Body of pancreas (tissue), 4 donors: Measurements from ENCODE around the gene MARVELD2. TPM values are rescaled to one million over a fixed set of nuclear protein-coding genes. Genes with fewer than 3 reads are reported as not detected.
"Not testable (repeated sequence)": the region's sequence is repeated elsewhere in the genome, so short reads cannot be mapped to it uniquely, and the experiment has no call there.

ENCODE experiments used
- ATAC-seq: fragments of 150-250 bp; one replicate; pipeline ENCODE4 v1.9.1; 2016
- DNase-seq, 4 donors: peaks; one replicate each; pipeline ENCODE4 v3.0.0-alpha.2; 2019
- H3K27ac ChIP-seq, 4 donors: fragments of 200-600 bp; sonication (generic); 1 replicate in 3 of 4; 2 replicates in 1 of 4; pipeline versions ENCODE4 v1.5.1 to v1.6.1; 2016 to 2019; ENCODE audit warnings: mild to moderate bottlenecking in 1 of 4, mixed read lengths in 1 of 4, moderate library complexity in 1 of 4
- H3K27me3 ChIP-seq, 2 donors: fragments of 200-600 bp; sonication (generic); one replicate each; pipeline ENCODE4 v1.6.0; 2016; ENCODE audit warnings: mild to moderate bottlenecking in 1 of 2
- H3K36me3 ChIP-seq, 2 donors: fragments of 200-600 bp; sonication (generic); replicated peaks in 1 of 2; 2 replicates each; pipeline ENCODE4 v1.5.1; 2016; ENCODE audit warnings: low read depth in 2 of 2; ENCODE audit not compliant: insufficient read depth in 1 of 2
- H3K4me1 ChIP-seq: fragments of 200-600 bp; sonication (generic); one replicate; pipeline ENCODE4 v1.6.0; 2016
- H3K4me3 ChIP-seq, 2 donors: fragments of 200-600 bp; sonication (generic); 1 replicate in 1 of 2; 2 replicates in 1 of 2; pipeline ENCODE4 v1.5.1; 2016 to 2019
- H3K9me3 ChIP-seq, 3 donors: fragments of 200-600 bp; sonication (generic); 1 replicate in 2 of 3; 2 replicates in 1 of 3; pipeline ENCODE4 v1.5.1; 2016
- POLR2A ChIP-seq, 3 donors: fragments of 450-650 bp; IDR thresholded peaks; one replicate each; pipeline ENCODE4 v1.6.1; 2016; ENCODE audit warnings: antibody characterized with exemption in 3 of 3, mild to moderate bottlenecking in 2 of 3
- WGBS, 2 donors: methylation state at CpG; one replicate each; pipeline ENCODE4 v1.1.5; 2017; 5-methylcytosine and 5-hydroxymethylcytosine counted together
- intact Hi-C: fragments of 100-400 bp; cut with DNase I; formaldehyde crosslinking; loops from one replicate; pipeline ENCODE4 v1.15.1; 2023
- total RNA-seq, 2 donors: library from RNA; depleted of rRNA; stranded (reverse); fragments of >200 nt; gene quantifications; one replicate each; pipeline ENCODE4 v1.1.0, GENCODE V29; 2016
- TF ChIP-seq, protein P1 (sequence below), 7 experiments: fragments of 450-650 bp in 4 of 7; fragments of 200-600 bp in 3 of 7; sonication (generic) in 3 of 7; IDR thresholded peaks; one replicate each; pipeline ENCODE4 v1.5.1; 2016 to 2019; ENCODE audit warnings: antibody characterized with exemption in 7 of 7

MARVELD2 gene
- total RNA-seq, 2 donors from 2014 or later = 15.5 to 19.7 TPM

DNA sequence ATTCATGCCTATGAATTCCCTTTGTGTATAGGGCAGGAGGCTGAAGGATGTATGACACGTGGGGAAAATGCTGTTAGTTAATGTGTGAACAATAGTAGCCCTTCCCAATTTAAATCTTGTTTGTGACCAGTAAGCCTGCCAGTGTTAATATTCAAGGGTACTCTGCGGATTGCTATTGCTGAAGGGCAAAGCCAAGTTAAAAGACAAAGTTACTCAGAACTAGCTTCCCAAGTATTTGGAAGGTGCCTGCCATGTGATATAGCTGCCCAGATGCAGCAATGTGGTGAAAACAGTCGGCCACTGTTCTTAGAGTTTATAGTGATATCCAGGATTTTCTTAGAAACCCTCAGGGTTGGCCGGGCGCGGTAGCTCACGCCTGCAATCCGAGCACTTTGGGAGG, 34.6 kb downstream of the MARVELD2 start:
- Histone ChIP-seq H3K4me3 (no peak overlapping the region), H3K27me3 (no peaks in the 10 kb centered on the region), H3K4me1 (peaks cover 37% of the 10 kb centered on the region), H3K36me3 (no peaks in the 10 kb centered on the region), H3K27ac (peak overlapping the region in 2 of 4 donors; percentile 16 to 88), H3K9me3 (no peaks in the 10 kb centered on the region)
- no peak for TF ChIP-seq POLR2A (IDR thresholded peaks at IDR 0.05)
- TF ChIP-seq, protein P1, sequence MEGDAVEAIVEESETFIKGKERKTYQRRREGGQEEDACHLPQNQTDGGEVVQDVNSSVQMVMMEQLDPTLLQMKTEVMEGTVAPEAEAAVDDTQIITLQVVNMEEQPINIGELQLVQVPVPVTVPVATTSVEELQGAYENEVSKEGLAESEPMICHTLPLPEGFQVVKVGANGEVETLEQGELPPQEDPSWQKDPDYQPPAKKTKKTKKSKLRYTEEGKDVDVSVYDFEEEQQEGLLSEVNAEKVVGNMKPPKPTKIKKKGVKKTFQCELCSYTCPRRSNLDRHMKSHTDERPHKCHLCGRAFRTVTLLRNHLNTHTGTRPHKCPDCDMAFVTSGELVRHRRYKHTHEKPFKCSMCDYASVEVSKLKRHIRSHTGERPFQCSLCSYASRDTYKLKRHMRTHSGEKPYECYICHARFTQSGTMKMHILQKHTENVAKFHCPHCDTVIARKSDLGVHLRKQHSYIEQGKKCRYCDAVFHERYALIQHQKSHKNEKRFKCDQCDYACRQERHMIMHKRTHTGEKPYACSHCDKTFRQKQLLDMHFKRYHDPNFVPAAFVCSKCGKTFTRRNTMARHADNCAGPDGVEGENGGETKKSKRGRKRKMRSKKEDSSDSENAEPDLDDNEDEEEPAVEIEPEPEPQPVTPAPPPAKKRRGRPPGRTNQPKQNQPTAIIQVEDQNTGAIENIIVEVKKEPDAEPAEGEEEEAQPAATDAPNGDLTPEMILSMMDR (IDR thresholded peaks at IDR 0.05) = no peak
- intact Hi-C loops = no loop called here
- ATAC-seq = no peak
- WGBS, 2 donors = 83 to 90% methylated on average over 8 of the region's 8 CpGs
- DNase-seq = no peak

DNA sequence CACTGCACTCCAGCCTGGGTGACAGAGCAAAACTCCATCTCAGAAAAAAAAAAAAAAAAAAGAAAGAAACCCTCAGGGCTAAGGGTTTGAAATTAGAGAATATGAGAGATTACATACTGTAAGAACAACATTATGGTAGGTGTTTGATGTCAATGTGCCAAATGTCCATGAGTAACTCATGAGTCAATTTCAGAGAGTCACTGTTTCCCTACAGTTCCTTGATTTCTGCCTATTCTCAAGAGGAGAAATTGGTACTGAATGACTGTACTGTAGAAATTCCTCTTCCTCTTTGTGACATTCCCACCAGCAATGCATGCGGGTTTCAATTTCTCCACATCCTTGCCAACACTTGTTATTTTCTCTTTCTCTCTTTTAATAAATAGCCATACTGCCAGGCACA, 35.2 kb downstream of the MARVELD2 start:
- H3K4me1 ChIP-seq = peaks cover 44% of the 10 kb centered on the region
- ATAC-seq (no peak), DNase-seq (no peak)
- TF ChIP-seq POLR2A (IDR thresholded peaks at IDR 0.05) = no peak
- TF ChIP-seq, protein P1 (IDR thresholded peaks at IDR 0.05) = no peak
- H3K27me3 ChIP-seq = no peaks in the 10 kb centered on the region
- WGBS, 2 donors = 91 to 100% methylated on average over 1 of the region's 1 CpG
- peak overlapping the region in 2 of 4 donors; percentile 88 to 97 for H3K27ac ChIP-seq
- no peaks in the 10 kb centered on the region for H3K36me3 ChIP-seq
- no peak overlapping the region for H3K4me3 ChIP-seq
- no peaks in the 10 kb centered on the region for H3K9me3 ChIP-seq
- intact Hi-C loops = no loop called here

DNA sequence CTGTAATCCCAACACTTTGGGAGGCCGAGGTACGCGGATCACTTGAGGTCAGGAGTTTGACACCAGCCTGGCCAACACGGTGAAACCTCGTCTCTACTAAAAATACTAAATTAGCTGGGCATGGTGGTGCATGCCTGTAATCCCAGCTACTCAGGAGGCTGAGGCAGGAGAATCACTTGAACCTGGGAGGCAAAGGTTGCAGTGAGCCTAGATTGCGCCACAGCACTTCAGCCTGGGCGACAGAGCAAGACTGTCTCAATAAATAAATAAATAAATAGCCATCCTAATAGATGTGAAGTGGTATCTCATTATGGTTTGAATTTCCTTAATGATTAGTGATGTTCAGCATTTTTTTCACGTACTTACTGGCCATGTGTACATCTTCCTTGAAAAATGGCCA, 35.6 kb downstream of the MARVELD2 start:
- H3K9me3 ChIP-seq, DNase-seq, H3K36me3 ChIP-seq, ATAC-seq, H3K27me3 ChIP-seq, H3K4me3 ChIP-seq, intact Hi-C loops: not testable (repeated sequence)
- peak overlapping the region in 2 of 4 donors; percentile 88 to 97 for H3K27ac ChIP-seq
- H3K4me1 ChIP-seq = peaks cover 48% of the 10 kb centered on the region
- 90 to 96% methylated on average over 8 of the region's 8 CpGs for WGBS, 2 donors

DNA sequence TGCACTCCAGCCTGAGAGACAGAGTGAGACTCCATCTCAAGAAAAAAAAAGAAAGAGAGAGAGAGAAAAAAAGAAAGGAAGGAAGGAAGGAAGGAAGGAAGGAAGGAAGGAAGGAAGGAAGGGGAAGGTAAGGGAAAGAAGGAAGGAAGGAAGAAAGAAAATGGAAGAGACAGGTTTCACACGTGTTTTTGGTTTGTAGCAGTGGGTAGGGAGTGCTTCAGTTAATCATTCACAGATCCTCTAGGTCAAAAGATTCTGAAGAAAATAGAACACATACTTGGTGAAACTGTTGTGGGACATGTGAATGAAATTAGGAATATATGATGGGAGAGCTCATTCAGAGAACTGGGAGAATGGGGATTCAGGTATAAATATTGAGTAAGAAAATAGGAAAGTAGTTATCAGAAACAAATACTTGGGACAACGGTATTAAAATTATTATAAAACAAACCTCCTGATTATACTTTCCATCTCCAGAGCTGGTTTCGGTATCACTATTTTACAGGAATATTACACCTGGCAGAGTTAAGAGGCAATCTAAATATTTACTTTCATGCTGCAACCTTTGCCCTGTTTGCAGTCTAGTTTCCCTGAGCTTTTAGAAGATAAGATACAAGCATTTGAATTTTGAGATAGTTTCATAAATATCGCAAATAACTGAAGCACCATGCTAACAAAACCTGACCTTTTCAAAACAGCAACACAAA, 37.2 kb downstream of the MARVELD2 start:
- Histone ChIP-seq H3K4me3 (no peak overlapping the region), H3K36me3 (no peaks in the 10 kb centered on the region), H3K27me3 (no peaks in the 10 kb centered on the region), H3K4me1 (peaks cover 59% of the 10 kb centered on the region), H3K9me3 (no peaks in the 10 kb centered on the region), H3K27ac (peak overlapping the region; percentile 66 to 97 (median 86))
- ATAC-seq (peak; percentile 88), DNase-seq (peak in 3 of 4 donors; percentile 14 to 50 (median 23))
- 10 to 11% methylated on average over 4 of the region's 4 CpGs for WGBS, 2 donors
- TF ChIP-seq, protein P1 (IDR thresholded peaks at IDR 0.05) = no peak
- TF ChIP-seq POLR2A (IDR thresholded peaks at IDR 0.05) = no peak
- intact Hi-C loops = no loop called here

DNA sequence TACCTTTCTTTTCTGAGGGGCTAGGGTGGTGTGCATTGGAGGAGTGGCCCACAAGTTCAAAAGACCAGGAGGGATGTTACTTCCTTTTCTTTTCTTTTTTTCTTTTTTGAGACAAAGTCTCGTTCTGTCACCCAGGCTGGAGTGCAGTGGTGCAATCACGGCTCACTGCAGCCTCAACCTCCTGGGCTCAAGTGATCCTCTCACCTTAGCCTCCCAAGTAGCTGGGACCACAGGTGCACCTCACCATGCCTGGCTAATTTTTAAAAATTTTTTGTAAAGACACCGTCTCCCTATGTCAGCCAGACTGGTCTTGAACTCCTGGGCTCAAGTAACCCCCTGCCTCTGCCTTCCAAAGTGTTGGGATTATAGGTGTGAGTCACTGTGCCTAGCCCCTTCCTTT, 38.6 kb downstream of the MARVELD2 start:
- H3K4me3 ChIP-seq, ATAC-seq, intact Hi-C loops, H3K9me3 ChIP-seq, H3K27me3 ChIP-seq, H3K36me3 ChIP-seq, DNase-seq: not testable (repeated sequence)
- H3K4me1 ChIP-seq = peaks cover 59% of the 10 kb centered on the region
- WGBS, 2 donors = 88 to 100% methylated on average over 3 of the region's 3 CpGs
- peak overlapping the region in 2 of 4 donors; percentile 88 to 97 for H3K27ac ChIP-seq
